MM.1S (cell line): ENCODE data around the gene FHIT.

ENCODE experiments used
- DNase-seq: peaks from one replicate; pipeline ENCODE4 v3.0.0-alpha.2; 2015
- H2AFZ ChIP-seq: fragments of 300-600 bp; sonication (generic); 2 replicates; pipeline ENCODE4 v1.6.0; 2016; ENCODE audit warnings: antibody characterized with exemption, low read length
- H3F3A ChIP-seq: fragments of 300-600 bp; sonication (generic); 2 replicates; pipeline ENCODE4 v1.6.1; 2016; ENCODE audit warnings: mild to moderate bottlenecking, antibody characterized with exemption, low read length, moderate library complexity, mixed read lengths; ENCODE audit not compliant: insufficient read depth
- H3K27ac ChIP-seq: fragments of 300-600 bp; sonication (generic); 2 replicates; pipeline ENCODE4 v1.5.1; 2016; ENCODE audit warnings: mild to moderate bottlenecking, low read length
- H3K27me3 ChIP-seq: fragments of 300-600 bp; sonication (generic); replicated peaks from 2 replicates; pipeline ENCODE4 v1.6.0; 2016; ENCODE audit warnings: low read length; ENCODE audit not compliant: insufficient read depth
- H3K36me3 ChIP-seq: fragments of 300-600 bp; sonication (generic); replicated peaks from 2 replicates; pipeline ENCODE4 v1.6.1; 2016; ENCODE audit warnings: mild to moderate bottlenecking, low read length, mixed read lengths; ENCODE audit not compliant: insufficient read depth
- H3K4me1 ChIP-seq: fragments of 300-600 bp; sonication (generic); 2 replicates; pipeline ENCODE4 v1.6.1; 2016; ENCODE audit warnings: low read length, mixed read lengths
- H3K4me2 ChIP-seq: fragments of 300-600 bp; sonication (generic); 2 replicates; pipeline ENCODE4 v1.6.0; 2016; ENCODE audit warnings: low read depth, low read length
- H3K4me3 ChIP-seq: fragments of 300-600 bp; sonication (generic); 2 replicates; pipeline ENCODE4 v1.5.1; 2016; ENCODE audit warnings: low read length, mixed read lengths
- H3K79me2 ChIP-seq: fragments of 300-600 bp; sonication (generic); 2 replicates; pipeline ENCODE4 v1.6.1; 2016; ENCODE audit warnings: mixed run types, low read length, mixed read lengths
- H3K9ac ChIP-seq: fragments of 300-600 bp; sonication (generic); 2 replicates; pipeline ENCODE4 v1.6.1; 2016; ENCODE audit warnings: low read length, mixed read lengths
- H3K9me2 ChIP-seq: fragments of 300-600 bp; sonication (generic); replicated peaks from 2 replicates; pipeline ENCODE4 v1.6.1; 2016; ENCODE audit warnings: mild to moderate bottlenecking, low read length, mixed read lengths; ENCODE audit not compliant: insufficient read depth
- H3K9me3 ChIP-seq: fragments of 300-600 bp; sonication (generic); replicated peaks from 2 replicates; pipeline ENCODE4 v1.6.1; 2016; ENCODE audit warnings: mild to moderate bottlenecking, low read length, mixed read lengths; ENCODE audit not compliant: insufficient read depth
- H4K20me1 ChIP-seq: fragments of 300-600 bp; sonication (generic); 2 replicates; pipeline ENCODE4 v1.6.1; 2016; ENCODE audit warnings: mild to moderate bottlenecking, low read length, moderate library complexity, mixed read lengths; ENCODE audit not compliant: insufficient read depth
- CTCF ChIP-seq: fragments of 300-600 bp; sonication (generic); IDR thresholded peaks from 2 replicates; pipeline ENCODE4 v1.5.1; 2016; ENCODE audit warnings: antibody characterized with exemption, low read length, mixed read lengths
- EZH2 ChIP-seq: fragments of 300-600 bp; sonication (generic); optimal IDR thresholded peaks from 2 replicates; pipeline ENCODE3; 2017; ENCODE audit warnings: low read depth, mild to moderate bottlenecking, antibody characterized with exemption, low read length, mixed read lengths
- EZH2phosphoT487 ChIP-seq: fragments of 300-600 bp; sonication (generic); IDR thresholded peaks from 2 replicates; pipeline ENCODE4 v1.6.1; 2018; ENCODE audit warnings: antibody characterized with exemption, low read length

The FHIT gene

DNA sequence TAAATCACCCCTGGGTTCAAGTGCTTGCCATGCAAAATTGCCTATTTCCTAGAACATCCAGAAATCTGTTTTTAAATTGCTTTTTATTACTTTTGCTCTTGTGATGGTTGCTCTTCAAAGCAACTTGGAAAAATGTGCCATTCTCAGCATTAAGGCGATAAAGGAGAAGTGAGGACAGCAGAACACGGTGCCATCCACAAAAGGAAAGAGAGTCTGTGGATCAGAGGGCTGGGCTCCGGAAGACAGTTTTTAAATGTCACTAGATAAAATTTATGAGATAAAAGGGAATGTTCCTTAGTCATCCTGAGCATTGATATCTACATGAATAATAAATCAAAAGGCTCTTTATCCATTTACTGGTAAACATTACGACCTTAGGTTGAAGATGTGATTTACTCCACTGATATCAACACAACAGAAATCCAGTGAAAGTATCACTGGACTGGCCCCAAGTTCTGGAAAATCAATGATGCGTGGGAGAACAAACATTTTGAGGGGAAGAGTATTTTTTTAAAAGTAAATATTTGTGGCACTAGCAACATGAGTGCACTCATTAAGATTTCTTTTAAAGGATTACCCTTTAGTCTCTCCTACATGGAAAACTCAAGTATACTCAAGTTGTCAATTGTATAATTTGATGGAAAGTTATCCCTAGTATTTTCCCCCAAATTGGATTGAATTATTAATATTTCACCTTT is 554.7 kb downstream of the FHIT start:
- Histone ChIP-seq H3K27me3 (no peaks in the 10 kb centered on the region), H2AFZ (no peak overlapping the region), H3F3A (no peaks in the 10 kb centered on the region), H3K79me2 (no peaks in the 10 kb centered on the region), H3K4me3 (no peak overlapping the region), H4K20me1 (no peaks in the 10 kb centered on the region), H3K9me3 (no peaks in the 10 kb centered on the region), H3K4me1 (no peaks in the 10 kb centered on the region), H3K9me2 (no peaks in the 10 kb centered on the region), H3K36me3 (no peaks in the 10 kb centered on the region), H3K4me2 (no peak overlapping the region), H3K27ac (no peak overlapping the region), H3K9ac (no peak overlapping the region)
- TF ChIP-seq EZH2 (no peak), EZH2phosphoT487 (no peak), CTCF (no peak)
- no peak for DNase-seq

DNA sequence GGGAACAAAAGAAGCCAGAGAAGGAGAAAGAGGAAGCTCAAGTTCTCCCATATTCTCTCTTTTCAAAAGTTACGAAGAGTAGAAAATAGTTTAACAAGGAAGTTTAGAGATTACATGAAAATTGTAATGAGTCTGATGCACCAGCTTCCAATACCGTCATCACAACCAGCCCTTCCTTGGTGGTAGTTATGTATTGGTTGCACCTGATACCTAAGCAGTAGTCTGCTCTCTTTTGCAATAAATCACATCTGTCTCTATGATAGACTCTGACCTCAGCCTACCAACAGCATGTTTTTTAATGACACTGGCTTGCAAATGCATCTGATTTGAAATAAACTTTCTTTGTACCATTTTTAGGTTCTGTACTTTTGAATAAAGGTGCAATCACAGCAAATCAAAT is 575.8 kb downstream of the FHIT start:
- no peaks in the 10 kb centered on the region for H3K9me2 ChIP-seq
- H3K9me3 ChIP-seq: no peaks in the 10 kb centered on the region
- no peak overlapping the region for H3K4me2 ChIP-seq
- no peak for TF ChIP-seq EZH2phosphoT487
- TF ChIP-seq CTCF: no peak
- no peak for TF ChIP-seq EZH2
- H3K36me3 ChIP-seq: no peaks in the 10 kb centered on the region
- H3K27me3 ChIP-seq: no peaks in the 10 kb centered on the region
- H3K9ac ChIP-seq: no peak overlapping the region
- H3K4me3 ChIP-seq: no peak overlapping the region
- no peak for DNase-seq
- no peaks in the 10 kb centered on the region for H4K20me1 ChIP-seq
- no peak overlapping the region for H2AFZ ChIP-seq
- H3K4me1 ChIP-seq: no peaks in the 10 kb centered on the region
- no peak overlapping the region for H3K27ac ChIP-seq
- H3K79me2 ChIP-seq: no peaks in the 10 kb centered on the region
- no peaks in the 10 kb centered on the region for H3F3A ChIP-seq

DNA sequence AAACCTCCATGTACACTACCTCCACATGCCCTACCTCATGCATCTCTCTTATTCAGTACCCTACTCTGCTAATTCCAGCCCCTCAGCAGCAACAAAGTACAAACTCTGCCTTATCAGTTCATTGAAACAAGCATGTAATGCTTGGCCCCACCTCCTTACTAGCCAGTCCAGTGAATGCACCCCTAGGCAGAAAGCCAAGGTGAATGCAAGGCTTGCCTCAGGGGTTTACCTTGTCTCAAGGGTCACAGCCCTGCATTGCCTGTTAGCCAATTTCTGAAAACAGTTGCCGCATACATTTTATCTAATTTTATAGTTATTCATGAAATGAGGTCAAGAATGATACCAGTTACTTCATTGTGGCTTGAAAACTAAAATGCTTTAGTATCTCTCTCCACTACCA is 576.4 kb downstream of the FHIT start:
- Histone ChIP-seq H3K27me3 (no peaks in the 10 kb centered on the region), H3K4me1 (no peaks in the 10 kb centered on the region), H3K9me3 (no peaks in the 10 kb centered on the region), H3K4me2 (no peak overlapping the region), H3K79me2 (no peaks in the 10 kb centered on the region), H3K9ac (no peak overlapping the region), H3K4me3 (no peak overlapping the region), H4K20me1 (no peaks in the 10 kb centered on the region), H3K9me2 (no peaks in the 10 kb centered on the region), H3K36me3 (no peaks in the 10 kb centered on the region), H3K27ac (no peak overlapping the region), H3F3A (no peaks in the 10 kb centered on the region), H2AFZ (no peak overlapping the region)
- no peak for TF ChIP-seq EZH2
- TF ChIP-seq EZH2phosphoT487: no peak
- no peak for TF ChIP-seq CTCF
- no peak for DNase-seq
